ENCODE results near the gene CTAGE4. TPM values are rescaled to one million over a fixed set of nuclear protein-coding genes. Genes with fewer than 3 reads are reported as not detected.
"Not testable (repeated sequence)": the region's sequence is repeated elsewhere in the genome, so short reads cannot be mapped to it uniquely, and the experiment has no call there.

CTAGE4 gene
- total RNA-seq, 1 experiment from 2014 or later, result 2.7 TPM

- DNase-seq (ENCODE audit: low read depth), result not testable (repeated sequence)
Measured at GRCh38 chr7:144205306-144205705, 22.0 kb downstream of the CTAGE4 start.

GRCh38 chr7:144217200-144217599 is 33.9 kb downstream of the CTAGE4 start:
- not testable (repeated sequence) for DNase-seq (ENCODE audit: low read depth)

- DNase-seq (ENCODE audit: low read depth), result not testable (repeated sequence)
Measured at GRCh38 chr7:144218581-144218980, 35.3 kb downstream of the CTAGE4 start.

- DNase-seq (ENCODE audit: low read depth), result not testable (repeated sequence)
Measured at GRCh38 chr7:144219149-144219548, 35.9 kb downstream of the CTAGE4 start.

GRCh38 chr7:144220531-144220930 is 37.3 kb downstream of the CTAGE4 start:
- not testable (repeated sequence) for DNase-seq (ENCODE audit: low read depth)

- not testable (repeated sequence) for DNase-seq (ENCODE audit: low read depth)
Measured at GRCh38 chr7:144223675-144224074, 40.4 kb downstream of the CTAGE4 start.

GRCh38 chr7:144226866-144227265 is 43.6 kb downstream of the CTAGE4 start:
- DNase-seq (ENCODE audit: low read depth), result not testable (repeated sequence)

GRCh38 chr7:144228810-144229209 is 45.5 kb downstream of the CTAGE4 start:
- DNase-seq (ENCODE audit: low read depth), result peak; percentile 39

GRCh38 chr7:144231027-144231426 is 47.8 kb downstream of the CTAGE4 start:
- not testable (repeated sequence) for DNase-seq (ENCODE audit: low read depth)

GRCh38 chr7:144233039-144233438 is 49.8 kb downstream of the CTAGE4 start:
- not testable (repeated sequence) for DNase-seq (ENCODE audit: low read depth)

Other genes with a start within 250 kb of the CTAGE4 start
- not detected in 2 replicates for gene OR2F2, start 248.2 kb upstream of the CTAGE4 start, total RNA-seq (2014; rRNA removed; shearing (Covaris generic))
- gene OR2F1, start 228.6 kb upstream of the CTAGE4 start, total RNA-seq (2014; rRNA removed; shearing (Covaris generic)), result not detected in 2 replicates
- gene OR6B1, start 183.1 kb upstream of the CTAGE4 start, total RNA-seq (2014; rRNA removed; shearing (Covaris generic)), result not detected in 2 replicates
- not detected in 2 replicates for gene OR2A5, start 134.5 kb upstream of the CTAGE4 start, total RNA-seq (2014; rRNA removed; shearing (Covaris generic))
- not detected in 2 replicates for gene OR2A25, start 113.7 kb upstream of the CTAGE4 start, total RNA-seq (2014; rRNA removed; shearing (Covaris generic))
- not detected in 2 replicates for gene OR2A12, start 97.2 kb upstream of the CTAGE4 start, total RNA-seq (2014; rRNA removed; shearing (Covaris generic))
- gene OR2A2, start 73.9 kb upstream of the CTAGE4 start, total RNA-seq (2014; rRNA removed; shearing (Covaris generic)), result not detected in 2 replicates
- not detected in 2 replicates for gene OR2A14, start 60.3 kb upstream of the CTAGE4 start, total RNA-seq (2014; rRNA removed; shearing (Covaris generic))
- gene ARHGEF35, start 12.4 kb downstream of the CTAGE4 start, total RNA-seq (2014; rRNA removed; shearing (Covaris generic)), result not detected in 2 replicates
- not detected in 2 replicates for gene OR2A42, start 56.1 kb downstream of the CTAGE4 start, total RNA-seq (2014; rRNA removed; shearing (Covaris generic))
- gene OR2A7, start 81.3 kb downstream of the CTAGE4 start, total RNA-seq (2014; rRNA removed; shearing (Covaris generic)), result 0.07 and 0.98 TPM in 2 replicates
- gene CTAGE8, start 85.8 kb downstream of the CTAGE4 start, total RNA-seq (2014; rRNA removed; shearing (Covaris generic)), result 0.05 and 0.42 TPM in 2 replicates
- 0.05 TPM in 1 of 2 replicates, not detected in the other for gene OR2A1, start 129.0 kb downstream of the CTAGE4 start, total RNA-seq (2014; rRNA removed; shearing (Covaris generic))
- 3.3 and 4.2 TPM in 2 replicates for gene ARHGEF5, start 171.9 kb downstream of the CTAGE4 start, total RNA-seq (2014; rRNA removed; shearing (Covaris generic))
- not detected in 2 replicates for gene NOBOX, start 220.2 kb downstream of the CTAGE4 start, total RNA-seq (2014; rRNA removed; shearing (Covaris generic))

All from M059J (cell line).